K562 (cell line): Measurements from ENCODE around the gene LY6G6F. TPM values are rescaled to one million over a fixed set of nuclear protein-coding genes. Genes with fewer than 3 reads are reported as not detected.

Source experiments
- BRD4 ChIP-seq: fragments of 200-600 bp; sonication (generic); IDR thresholded peaks from 2 replicates; pipeline ENCODE4 v1.6.1; 2017; ENCODE audit warnings: inconsistent platforms
- CC2D1A ChIP-seq: fragments of 450-650 bp; IDR thresholded peaks from 2 replicates; pipeline ENCODE4 v1.6.1; 2017; ENCODE audit warnings: mild to moderate bottlenecking
- DNMT1 ChIP-seq: fragments of 450-650 bp; IDR thresholded peaks from 2 replicates; pipeline ENCODE4 v1.6.1; 2016; ENCODE audit warnings: antibody characterized with exemption, mild to moderate bottlenecking
- ESRRA ChIP-seq: fragments of 450-650 bp; IDR thresholded peaks from 2 replicates; pipeline ENCODE4 v1.6.1; 2014; ENCODE audit warnings: low read depth, mild to moderate bottlenecking, moderate library complexity, borderline replicate concordance
- GATAD2A ChIP-seq: fragments of 450-650 bp; IDR thresholded peaks from 2 replicates; pipeline ENCODE4 v1.6.1; 2017
- HDAC1 ChIP-seq, 2 experiments: fragments of 450-650 bp; IDR thresholded peaks; 2 replicates each; pipeline ENCODE4 v1.6.1; 2016 to 2017; ENCODE audit warnings: inconsistent platforms in 1 of 2, mild to moderate bottlenecking in 1 of 2, moderate library complexity in 1 of 2
- IFI16 ChIP-seq: fragments of 250-450 bp; sonication (Bioruptor Pico); IDR thresholded peaks from 2 replicates; pipeline ENCODE4 v2.1.2; 2022; ENCODE audit warnings: mild to moderate bottlenecking, inconsistent platforms
- MITF ChIP-seq: IDR thresholded peaks from 2 replicates; pipeline ENCODE4 v1.6.1; 2014; ENCODE audit warnings: antibody characterized with exemption
- MXI1 ChIP-seq: IDR thresholded peaks from 2 replicates; pipeline ENCODE4 v1.6.1; 2011; ENCODE audit warnings: low read depth, mild to moderate bottlenecking, improper control_type of control experiment, low read length
- NBN ChIP-seq: fragments of 450-650 bp; IDR thresholded peaks from 2 replicates; pipeline ENCODE4 v1.6.1; 2016; ENCODE audit warnings: low read depth, mild to moderate bottlenecking
- NR1H2 ChIP-seq: sonication (generic); formaldehyde crosslinking; IDR thresholded peaks from 2 replicates; pipeline ENCODE4 v1.4.0; 2020; ENCODE audit warnings: mild to moderate bottlenecking, missing genetic modification reagents
- PBX2 ChIP-seq, 2 experiments: IDR thresholded peaks in 1 of 2; conservative IDR thresholded peaks in 1 of 2; 2 replicates each; pipeline ENCODE4 v1.6.1; 2016; ENCODE audit warnings: low read depth in 2 of 2, mild to moderate bottlenecking in 1 of 2, missing compliant biosample characterization in 1 of 2, missing genetic modification characterization in 1 of 2, moderate library complexity in 1 of 2
- PTRF ChIP-seq: fragments of 450-650 bp; IDR thresholded peaks from 2 replicates; pipeline ENCODE4 v1.6.1; 2016; ENCODE audit warnings: mild to moderate bottlenecking, missing genetic modification characterization, missing compliant biosample characterization
- RBM15 ChIP-seq: fragments of 200-400 bp; formaldehyde crosslinking; IDR thresholded peaks from 2 replicates; pipeline ENCODE4 v1.6.1; 2018; ENCODE audit warnings: mild to moderate bottlenecking, low read length, moderate library complexity; ENCODE audit not compliant: insufficient read depth
- SREBF1 ChIP-seq: fragments of 150-350 bp; IDR thresholded peaks from 2 replicates; pipeline ENCODE4 v1.6.1; 2014; ENCODE audit warnings: antibody characterized with exemption, low read depth, low read length, borderline replicate concordance
- STAT5A ChIP-seq: IDR thresholded peaks from 2 replicates; pipeline ENCODE4 v1.6.1; 2012; ENCODE audit warnings: low read length, inconsistent platforms, borderline replicate concordance
- TAF15 ChIP-seq: fragments of 200-400 bp; formaldehyde crosslinking; IDR thresholded peaks from 2 replicates; pipeline ENCODE4 v1.6.1; 2017; ENCODE audit warnings: mild to moderate bottlenecking, low read depth, low read length, moderate library complexity
- TGIF2 ChIP-seq: sonication (generic); formaldehyde crosslinking; IDR thresholded peaks from 2 replicates; pipeline ENCODE4 v1.8.1; 2022; ENCODE audit warnings: mild to moderate bottlenecking, missing genetic modification reagents, moderate library complexity
- YY1 ChIP-seq, 3 experiments: IDR thresholded peaks; 2 replicates each; pipeline ENCODE4 v1.6.1; 2011; ENCODE audit warnings: low read length in 2 of 3, mild to moderate bottlenecking in 2 of 3, moderate library complexity in 2 of 3, borderline replicate concordance in 1 of 3, control low read depth in 1 of 3, low read depth in 1 of 3; ENCODE audit not compliant: insufficient read depth in 3 of 3, insufficient replicate concordance in 2 of 3, control insufficient read depth in 1 of 3, insufficient read length in 1 of 3; ENCODE audit errors: extremely low read depth in 1 of 3
- ZNF282 ChIP-seq: sonication (generic); formaldehyde crosslinking; IDR thresholded peaks from 2 replicates; pipeline ENCODE4 v1.8.1; 2023; ENCODE audit warnings: missing genetic modification reagents
- ZNF583 ChIP-seq: fragments of 250-450 bp; sonication (Bioruptor Pico); IDR thresholded peaks from 2 replicates; pipeline ENCODE4 v1.4.0; 2020
- ZNF830 ChIP-seq: fragments of 250-450 bp; sonication (Bioruptor Pico); IDR thresholded peaks from 2 replicates; pipeline ENCODE4 v1.5.0; 2021; ENCODE audit warnings: mild to moderate bottlenecking
- polyA plus RNA-seq, 8 experiments: library from polyadenylated mRNA; depleted of rRNA in 4 of 8; stranded (reverse) in 5 of 8; unstranded in 3 of 8; fragments of >200 nt; fragmentation: Nextera tagmentation in 2 of 8; fragmentation: Illumina TruSeq in 1 of 8; extraction: Ambion mirVana in 2 of 8; extraction: Trizol in 1 of 8; gene quantifications; 2 replicates each; pipeline versions ENCODE4 v1.2.1 to v1.2.3, GENCODE V29; 2011 to 2014; ENCODE audit warnings: inconsistent platforms in 1 of 8, missing spikeins in 1 of 8
- total RNA-seq, 7 experiments: library from RNA; depleted of rRNA in 6 of 7; stranded (reverse); fragments of >200 nt in 6 of 7; fragmentation: Illumina TruSeq in 2 of 7; extraction: Trizol in 2 of 7; gene quantifications; 2 replicates each; pipeline versions ENCODE4 v1.2.1 to v1.2.3, GENCODE V29; 2011 to 2021; ENCODE audit warnings: low replicate concordance in 1 of 7

LY6G6F gene
- total and polyA plus RNA-seq, 9 of the 15 experiments (the other 6 are each of a cell fraction or from before 2014, with no cell fraction given), result 0.14 to 0.50 (median 0.28) TPM; not detected in 2

GRCh38 chr6:31659649-31660380, 46.9 kb upstream of the LY6G6F start (continued):
- TF ChIP-seq RBM15, result no peak
- TF ChIP-seq BRD4, result no peak; the same call in 1 of the 2 replicates
- no peak for TF ChIP-seq GATAD2A
- peak; percentile 68; the same call in 1 of the 2 replicates for TF ChIP-seq IFI16 (CRISPR knock-in tag)
- TF ChIP-seq TAF15, result no peak
- no peak for TF ChIP-seq ZNF830 (CRISPR knock-in tag)
- no peak for TF ChIP-seq SREBF1
- TF ChIP-seq ZNF282, result no peak
- 0 out of 2 replicates have a peak, but pooled peaks have one; percentile 6 for TF ChIP-seq MITF
- TF ChIP-seq MXI1, result 0 out of 2 replicates have a peak, but pooled peaks have one; percentile 5
- peak in 1 of 2 experiments; percentile 79; a peak in 2 of 4 replicates for TF ChIP-seq HDAC1 (IDR thresholded peaks at IDR 0.05)
- no peak for TF ChIP-seq PTRF (tag)
- peak; percentile 36; the same call in 1 of the 2 replicates for TF ChIP-seq CC2D1A
- no peak for TF ChIP-seq PBX2 (CRISPR knock-in tag; IDR thresholded peaks at IDR 0.05; ENCODE audit: low read depth)
- no peak for TF ChIP-seq PBX2 (tag; conservative IDR thresholded peaks at IDR 0.05; ENCODE audit: low read depth)
- peak; percentile 41; the same call in 1 of the 2 replicates for TF ChIP-seq STAT5A
- TF ChIP-seq NBN, result 0 out of 2 replicates have a peak, but pooled peaks have one; percentile 11
- TF ChIP-seq ZNF583 (CRISPR knock-in tag), result no peak; the same call in 1 of the 2 replicates
- 0 out of 2 replicates have a peak, but pooled peaks have one; percentile 38 for TF ChIP-seq TGIF2 (CRISPR knock-in tag)
- peak; percentile 38 for TF ChIP-seq NR1H2 (CRISPR knock-in tag)
- peak in 1 of 3 experiments; percentile 12 for TF ChIP-seq YY1 (IDR thresholded peaks at IDR 0.05; ENCODE audit: borderline replicate concordance in 1 of 3, control insufficient read depth in 1 of 3, extremely low read depth in 1 of 3, insufficient read depth in 3 of 3, insufficient read length in 1 of 3, insufficient replicate concordance in 2 of 3, low read depth in 1 of 3, low read length in 2 of 3)
- TF ChIP-seq ESRRA, result no peak
- no peak for TF ChIP-seq DNMT1
